Activated CD8-positive, alpha-beta memory T cell treated with anti-CD3 and anti-CD28 coated beads for 4 hours (primary cell): Measurements from ENCODE around the gene MYLK4.
A peak's percentile ranks its signal among the peaks of the same experiment; 100 is the strongest.

Source experiments
- DNase-seq, 2 donors: peaks; one replicate each; pipeline ENCODE4 v3.0.0-alpha.2; 2020; ENCODE audit warnings: low read depth in 2 of 2

The MYLK4 gene

DNA sequence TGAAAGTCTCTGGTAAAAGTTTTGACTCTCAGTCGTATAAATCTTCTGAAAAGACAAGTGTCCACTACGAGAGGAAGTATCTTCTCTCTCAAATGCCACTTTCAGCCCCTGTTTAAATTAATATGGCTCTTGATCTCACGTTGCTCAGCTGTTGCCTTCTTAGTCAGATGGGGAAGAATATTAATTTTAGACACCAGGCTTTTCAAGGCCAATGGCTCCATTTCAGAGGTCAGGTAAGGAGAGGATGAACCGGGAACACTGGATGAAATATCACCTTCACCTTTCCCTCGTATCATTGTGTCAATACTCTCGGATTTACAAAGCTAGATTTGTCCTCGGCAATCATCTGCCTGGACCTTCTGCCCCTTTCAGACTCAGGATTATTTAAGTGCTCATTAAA, at the start of gene MYLK4:
TSS of gene MYLK4 (minus strand) at position 91 of the 400 bp plus-strand sequence. CDS start 1,628 bp downstream, outside the sequence.
- no peak for DNase-seq

DNA sequence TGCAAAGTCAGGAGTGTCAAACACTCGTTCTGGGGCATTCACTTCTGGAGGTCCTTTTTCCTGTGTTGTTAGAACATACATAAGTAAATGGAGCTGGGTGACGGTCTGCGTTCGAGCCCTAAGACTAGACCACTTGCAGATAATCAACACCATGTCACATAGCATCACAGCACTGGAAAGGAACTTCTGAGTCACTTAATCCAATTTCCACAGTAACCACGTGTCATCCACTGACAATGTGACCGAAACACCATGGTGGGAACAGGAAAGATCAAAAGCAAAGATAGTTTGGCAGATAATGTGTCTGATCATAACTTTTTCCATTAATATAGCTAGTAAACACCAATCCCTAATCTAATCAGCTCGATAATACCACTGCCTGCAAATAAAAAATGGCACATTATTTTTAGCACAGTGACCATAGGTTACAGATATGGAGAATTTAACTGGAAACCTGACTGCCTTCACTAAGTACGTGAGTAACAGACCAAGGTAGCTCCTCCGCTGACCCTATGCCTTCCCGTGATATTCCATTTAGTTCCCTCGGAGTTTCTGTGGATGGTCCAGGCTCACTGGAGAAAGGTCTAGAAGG, 49.3 kb upstream of the MYLK4 start:
- peak in 1 of 2 donors; percentile 3 for DNase-seq

- DNase-seq = no peak
Measured at GRCh38 chr6:2798586-2799134, 47.9 kb upstream of the MYLK4 start.

GRCh38 chr6:2797564-2798031, 46.9 kb upstream of the MYLK4 start:
- no peak for DNase-seq

- no peak for DNase-seq
Measured at GRCh38 chr6:2796861-2797260, 46.1 kb upstream of the MYLK4 start.

- no peak for DNase-seq
Measured at GRCh38 chr6:2795956-2796355, 45.2 kb upstream of the MYLK4 start.

- no peak for DNase-seq
Measured at GRCh38 chr6:2795162-2795561, 44.4 kb upstream of the MYLK4 start.

DNA sequence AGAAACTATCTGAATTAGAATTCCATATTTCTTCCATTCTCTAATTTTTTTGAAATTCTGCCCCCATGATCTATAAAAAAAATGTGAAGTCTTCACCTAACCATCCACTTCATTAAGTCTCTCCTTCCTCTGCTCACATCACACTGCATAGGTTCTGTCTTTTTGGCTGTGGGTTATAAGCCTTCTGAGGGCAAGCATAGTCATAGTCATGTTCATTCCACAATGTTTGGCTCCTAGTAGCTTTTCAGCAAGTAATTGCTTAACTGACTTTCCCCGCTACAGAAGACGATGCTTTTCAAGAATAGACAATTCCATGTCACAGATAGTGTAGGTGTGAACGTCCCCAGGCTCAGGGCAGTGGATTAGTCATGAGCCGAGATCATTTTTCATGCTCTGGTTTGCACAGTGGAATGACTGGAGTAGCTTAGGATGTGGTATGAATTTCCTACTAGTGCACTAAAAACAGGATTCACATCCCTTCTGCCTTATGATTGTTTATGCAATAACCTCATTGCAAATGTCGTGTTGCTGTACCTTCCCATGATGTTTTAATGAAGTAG, 43.5 kb upstream of the MYLK4 start:
- no peak for DNase-seq

GRCh38 chr6:2793534-2794151, 42.9 kb upstream of the MYLK4 start:
- DNase-seq = no peak

GRCh38 chr6:2792330-2793110, 41.8 kb upstream of the MYLK4 start:
- no peak for DNase-seq

- DNase-seq = no peak
Measured at GRCh38 chr6:2791450-2791974, 40.8 kb upstream of the MYLK4 start.

DNA sequence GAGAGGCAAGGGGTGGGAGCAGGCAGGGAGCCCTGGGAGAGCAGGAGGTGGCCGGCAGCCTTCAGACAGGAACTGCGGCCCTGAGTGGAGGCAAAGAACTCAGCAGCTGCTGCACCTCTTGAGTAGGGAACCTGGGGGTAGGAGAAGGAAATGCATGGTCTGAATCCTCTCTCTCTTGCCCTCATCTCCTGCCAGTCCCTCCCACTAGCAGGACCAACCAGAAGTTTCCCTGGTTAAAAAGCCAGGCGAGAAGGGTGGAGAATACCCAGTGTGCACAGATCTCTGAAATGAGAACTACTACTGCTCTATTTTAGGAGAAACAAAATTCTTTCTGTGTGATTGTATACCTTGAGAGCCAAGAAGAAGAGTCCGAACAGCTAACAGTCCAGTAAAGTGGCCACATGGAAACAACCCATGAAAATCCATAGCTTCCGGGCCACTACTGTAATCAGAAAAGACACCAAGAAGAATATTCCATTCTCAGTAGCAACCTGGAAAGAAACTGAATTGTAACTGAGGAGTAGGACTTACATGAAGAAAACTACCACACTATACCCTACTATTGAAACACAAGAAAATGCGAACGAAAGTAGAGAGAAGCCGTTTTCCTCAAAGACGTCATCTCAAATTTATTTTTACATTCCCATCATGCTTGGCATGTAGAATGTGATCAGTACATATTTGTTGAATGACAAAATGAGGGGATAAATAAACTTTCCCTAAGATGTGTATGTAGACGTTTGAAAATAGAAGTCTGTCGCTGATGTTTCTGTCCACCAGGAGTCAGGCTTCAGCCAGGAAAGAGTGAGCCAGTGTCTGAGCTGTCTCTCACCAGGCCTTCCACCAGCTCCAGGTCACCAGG, 40.1 kb upstream of the MYLK4 start:
- peak in 1 of 2 donors; percentile 28 for DNase-seq

DNA sequence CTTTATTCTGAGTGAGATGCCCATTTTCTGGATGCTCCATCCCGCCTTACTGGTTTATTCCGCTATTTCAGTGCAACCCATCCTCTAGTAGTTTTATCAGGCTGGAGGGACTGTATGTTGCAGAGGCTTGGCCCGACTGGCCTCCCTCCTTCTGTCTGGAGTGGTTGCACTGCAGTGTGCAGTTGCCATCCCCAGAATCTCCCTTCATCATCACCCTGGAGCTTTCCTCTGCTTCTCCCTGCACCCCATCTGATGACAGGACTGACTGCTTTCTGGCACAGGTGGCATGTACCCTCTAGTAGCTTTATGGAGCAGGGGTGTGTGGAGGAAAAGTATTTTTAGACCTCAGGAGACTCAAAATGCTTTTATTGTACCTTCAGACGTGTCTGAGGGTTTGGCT, 35.5 kb upstream of the MYLK4 start:
- no peak for DNase-seq

- DNase-seq = no peak
Measured at GRCh38 chr6:2784930-2785329, 34.2 kb upstream of the MYLK4 start.

- no peak for DNase-seq
Measured at GRCh38 chr6:2784061-2784460, 33.3 kb upstream of the MYLK4 start.

DNA sequence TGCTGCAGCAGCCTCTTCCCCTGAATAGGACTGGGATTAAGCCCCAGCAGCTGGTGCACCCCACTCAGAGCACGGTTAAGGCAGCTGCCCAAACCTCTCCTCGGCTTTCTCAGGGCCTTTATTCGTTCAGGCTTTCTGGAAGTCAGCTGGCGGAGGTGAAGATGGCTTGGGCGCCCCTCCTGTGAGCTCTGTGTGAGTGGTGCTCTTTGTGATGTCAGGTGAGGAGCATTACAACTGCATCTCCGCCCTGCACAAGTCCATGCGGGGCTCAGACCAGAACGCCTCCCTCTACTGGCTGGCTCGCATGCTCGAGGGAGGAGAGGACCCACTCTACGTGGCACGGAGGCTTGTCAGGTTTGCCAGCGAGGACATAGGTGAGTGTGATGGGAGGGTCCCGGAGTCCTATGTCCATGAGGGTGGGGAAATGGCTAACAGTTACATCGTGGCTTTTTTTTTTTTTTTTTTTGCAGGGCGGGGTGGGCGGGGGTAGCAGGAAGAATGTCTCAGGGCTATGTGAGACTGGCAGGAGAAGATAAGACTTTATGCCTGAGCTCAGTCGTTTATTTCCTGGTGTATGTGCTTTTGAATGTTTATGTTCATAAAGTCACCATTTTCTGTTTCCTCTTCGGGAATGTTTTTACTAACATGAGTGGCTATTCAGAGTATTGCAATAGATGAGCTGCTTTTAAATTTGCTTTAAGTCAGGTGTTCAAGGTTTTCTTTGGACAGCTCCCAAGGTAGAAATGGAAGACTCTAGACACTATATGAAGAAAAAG, 32.7 kb upstream of the MYLK4 start:
- DNase-seq = no peak

- no peak for DNase-seq
Measured at GRCh38 chr6:2782825-2783187, 32.1 kb upstream of the MYLK4 start.

DNA sequence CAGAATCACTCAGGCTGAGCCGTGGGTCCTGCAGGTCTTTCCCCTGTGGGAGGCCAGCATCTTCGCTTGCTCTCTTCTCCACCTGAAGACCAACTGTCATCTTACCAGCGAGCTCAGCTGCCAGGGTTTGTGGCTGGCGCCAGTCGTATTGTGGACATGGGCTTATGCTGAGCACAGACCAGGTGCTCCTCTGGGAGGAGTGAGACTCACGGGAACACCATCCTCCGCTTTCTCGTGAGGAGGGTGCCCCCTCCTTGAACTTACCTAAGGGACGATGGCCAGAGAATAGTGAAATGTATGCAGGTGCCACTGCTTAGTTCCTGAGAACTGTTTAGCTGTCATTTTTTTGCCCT, 31.6 kb upstream of the MYLK4 start:
- no peak for DNase-seq

DNA sequence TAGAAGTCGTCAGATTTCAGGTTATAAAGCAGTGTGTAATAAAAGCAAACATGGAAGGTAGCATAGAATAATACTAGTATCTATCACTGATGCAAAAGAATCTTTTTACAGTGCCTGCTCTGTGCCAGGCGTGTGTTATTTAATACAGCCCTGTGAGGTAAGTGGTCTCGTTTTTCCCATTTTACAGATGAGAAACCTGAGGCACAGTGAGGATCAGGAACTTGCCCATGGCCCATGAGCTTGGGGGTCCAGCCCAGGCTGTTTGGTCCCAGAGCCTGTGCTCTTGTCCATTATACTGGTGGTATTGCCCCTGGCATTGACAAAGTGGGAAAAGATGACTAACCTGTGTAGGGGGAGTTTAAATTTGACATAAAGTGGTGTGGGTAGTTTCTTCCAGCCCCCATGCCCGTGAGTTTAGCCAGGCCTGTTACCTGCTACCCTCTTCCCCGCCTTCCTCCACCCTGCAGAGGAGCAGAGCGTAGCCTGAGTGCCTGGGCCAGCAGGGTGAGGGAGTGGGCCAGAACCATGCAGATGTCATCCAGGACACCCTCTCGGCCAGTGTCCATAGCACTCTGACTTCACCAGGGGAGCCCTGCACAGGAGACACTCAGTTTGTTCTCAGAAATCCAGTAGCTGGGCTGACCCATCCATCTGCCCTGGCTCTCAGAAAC, 31.1 kb upstream of the MYLK4 start:
- no peak for DNase-seq
